GM12878 (cell line): ENCODE data around the gene SOST. TPM values are rescaled to one million over a fixed set of nuclear protein-coding genes. Genes with fewer than 3 reads are reported as not detected.

Experiments
- CTCF ChIP-seq, 3 experiments: IDR thresholded peaks in 2 of 3; conservative IDR thresholded peaks in 1 of 3; 2 replicates each; pipeline ENCODE4 v1.5.1; 2011; ENCODE audit warnings: low read depth in 3 of 3, low read length in 3 of 3, mild to moderate bottlenecking in 3 of 3, control low read depth in 2 of 3, moderate library complexity in 2 of 3, inconsistent platforms in 1 of 3, mixed read lengths in 1 of 3; ENCODE audit not compliant: control insufficient read depth in 2 of 3, insufficient read depth in 1 of 3; ENCODE audit errors: extremely low read depth in 1 of 3
- E2F4 ChIP-seq: IDR thresholded peaks from 2 replicates; pipeline ENCODE4 v1.6.1; 2012; ENCODE audit warnings: low read depth, low read length, improper control_type of control experiment
- FOXM1 ChIP-seq: IDR thresholded peaks from 2 replicates; pipeline ENCODE4 v1.6.1; 2012; ENCODE audit warnings: low read depth, mild to moderate bottlenecking, inconsistent platforms, low read length, moderate library complexity
- JUNB ChIP-seq: IDR thresholded peaks from 2 replicates; pipeline ENCODE4 v1.6.1; 2016; ENCODE audit warnings: antibody characterized with exemption, mild to moderate bottlenecking
- KDM1A ChIP-seq: fragments of 200-600 bp; sonication (generic); IDR thresholded peaks from 2 replicates; pipeline ENCODE4 v1.6.1; 2016; ENCODE audit warnings: borderline replicate concordance
- NFIC ChIP-seq: IDR thresholded peaks from 2 replicates; pipeline ENCODE4 v1.6.1; 2012; ENCODE audit warnings: low read depth, mild to moderate bottlenecking, inconsistent platforms, low read length, moderate library complexity
- NR2C2 ChIP-seq: IDR thresholded peaks from 2 replicates; pipeline ENCODE4 v1.6.1; 2011; ENCODE audit warnings: borderline replicate concordance, low read depth; ENCODE audit not compliant: control insufficient read depth, insufficient read length
- POLR2AphosphoS5 ChIP-seq: IDR thresholded peaks from 2 replicates; pipeline ENCODE4 v1.6.1; 2011; ENCODE audit warnings: mild to moderate bottlenecking, low read length, inconsistent platforms
- WRNIP1 ChIP-seq: IDR thresholded peaks from 2 replicates; pipeline ENCODE4 v1.6.1; 2011; ENCODE audit warnings: low read depth, low read length, improper control_type of control experiment, borderline replicate concordance
- ZNF207 ChIP-seq: fragments of 450-650 bp; IDR thresholded peaks from 2 replicates; pipeline ENCODE4 v1.6.1; 2014; ENCODE audit warnings: antibody characterized with exemption, mild to moderate bottlenecking, borderline replicate concordance
- ZNF592 ChIP-seq: fragments of 450-650 bp; IDR thresholded peaks from 2 replicates; pipeline ENCODE4 v1.6.1; 2017; ENCODE audit warnings: mild to moderate bottlenecking, moderate library complexity
- polyA plus RNA-seq, 11 experiments: library from polyadenylated mRNA; depleted of rRNA in 4 of 11; unstranded in 6 of 11; stranded (reverse) in 5 of 11; fragments of >200 nt; fragmentation: Nextera tagmentation in 4 of 11; fragmentation: Illumina TruSeq in 1 of 11; extraction: Ambion mirVana in 4 of 11; extraction: Trizol in 1 of 11; gene quantifications; 1 replicate in 1 of 11; 2 replicates in 10 of 11; pipeline versions ENCODE4 v1.2.1 to v1.2.3, GENCODE V29; 2011 to 2016; ENCODE audit warnings: inconsistent platforms in 2 of 11, missing spikeins in 2 of 11, low read depth in 1 of 11
- total RNA-seq, 4 experiments: library from RNA; depleted of rRNA in 3 of 4; stranded (reverse); fragments of >200 nt in 3 of 4; fragmentation: Illumina TruSeq in 1 of 4; extraction: Trizol in 1 of 4; gene quantifications; 2 replicates each; pipeline versions ENCODE4 v1.2.1 to v1.2.3, GENCODE V29; 2013 to 2021

Gene SOST
- total and polyA plus RNA-seq, 10 of the 15 experiments (the other 5 are each of a cell fraction or from before 2014, with no cell fraction given), result not detected

DNA sequence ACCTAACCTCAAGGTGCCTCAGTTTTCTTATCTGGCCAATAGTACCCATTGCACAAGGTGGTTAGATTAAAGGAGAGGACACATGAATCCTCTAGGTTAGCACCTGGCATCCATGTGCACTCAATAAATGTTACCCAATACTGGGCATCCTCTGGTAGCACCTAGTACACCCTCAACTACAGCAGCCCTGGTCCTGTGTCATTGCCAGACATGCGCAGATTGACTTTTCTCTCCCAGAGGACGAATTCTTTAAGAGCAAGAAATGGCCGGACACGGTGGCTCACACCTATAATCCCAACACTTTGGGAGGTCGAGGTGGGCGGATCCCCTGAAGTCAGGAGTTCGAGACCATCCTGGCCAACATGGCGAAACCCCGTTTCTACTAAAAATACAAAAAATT, 12.9 kb upstream of the SOST start (continued):
- TF ChIP-seq ZNF592 (no peak), CTCF (IDR thresholded peaks at IDR 0.05 in 2 of 3, conservative IDR thresholded peaks at IDR 0.05 in 1 of 3; ENCODE audit: control insufficient read depth in 2 of 3, extremely low read depth in 1 of 3, insufficient read depth in 1 of 3, low read depth in 3 of 3, low read length in 3 of 3) (no peak), NFIC (no peak), NR2C2 (no peak), ZNF207 (no peak), FOXM1 (no peak), POLR2AphosphoS5 (no peak), KDM1A (no peak), E2F4 (no peak), WRNIP1 (no peak), JUNB (no peak)
